Activated CD8-positive, alpha-beta memory T cell treated with anti-CD3 and anti-CD28 coated beads for 48 hours (primary cell): Measurements from ENCODE around the gene DYNC2LI1.
"Not testable (repeated sequence)": the region's sequence is repeated elsewhere in the genome, so short reads cannot be mapped to it uniquely, and the experiment has no call there.

Experiments used
- DNase-seq, 3 experiments: peaks; one replicate each; pipeline ENCODE4 v3.0.0-alpha.2; 2020; ENCODE audit warnings: low read depth in 2 of 3, low spot score in 2 of 3

Gene DYNC2LI1

GRCh38 chr2:43773876-43774613 is at the start of gene DYNC2LI1:
TSS of gene DYNC2LI1 (plus strand) at chr2:43774039. CDS start at chr2:43774139, 100 bp downstream.
- DNase-seq: peak; percentile 61 to 73 (median 67)

GRCh38 chr2:43724728-43725526 is 48.9 kb upstream of the DYNC2LI1 start:
- DNase-seq: no peak

- no peak for DNase-seq
These were observed 48.1 kb upstream of the DYNC2LI1 start for GRCh38 chr2:43725711-43726246.

GRCh38 chr2:43726961-43727633 is 46.7 kb upstream of the DYNC2LI1 start:
- not testable (repeated sequence) for DNase-seq

GRCh38 chr2:43727634-43728014 is 46.2 kb upstream of the DYNC2LI1 start:
- DNase-seq: no peak

- DNase-seq: no peak
These were observed 44.2 kb upstream of the DYNC2LI1 start for GRCh38 chr2:43729491-43730174.

GRCh38 chr2:43731211-43731610 is 42.6 kb upstream of the DYNC2LI1 start:
- DNase-seq: no peak

- no peak for DNase-seq
These were observed 37.2 kb upstream of the DYNC2LI1 start for GRCh38 chr2:43736637-43737036.

- no peak for DNase-seq
These were observed 36.6 kb upstream of the DYNC2LI1 start for GRCh38 chr2:43737097-43737854.

GRCh38 chr2:43737855-43738254 is 36.0 kb upstream of the DYNC2LI1 start:
- DNase-seq: no peak

- no peak for DNase-seq
These were observed 35.6 kb upstream of the DYNC2LI1 start for GRCh38 chr2:43738257-43738656.

GRCh38 chr2:43743706-43744105 is 30.1 kb upstream of the DYNC2LI1 start:
- no peak for DNase-seq

GRCh38 chr2:43745457-43745856 is 28.4 kb upstream of the DYNC2LI1 start:
- no peak for DNase-seq

- DNase-seq: no peak
These were observed 25.5 kb upstream of the DYNC2LI1 start for GRCh38 chr2:43748333-43748732.

- no peak for DNase-seq
These were observed 24.3 kb upstream of the DYNC2LI1 start for GRCh38 chr2:43749583-43749982.

- DNase-seq: no peak
These were observed 22.3 kb upstream of the DYNC2LI1 start for GRCh38 chr2:43751476-43751990.

GRCh38 chr2:43752302-43752701 is 21.5 kb upstream of the DYNC2LI1 start:
- DNase-seq: no peak

GRCh38 chr2:43754180-43754579 is 19.7 kb upstream of the DYNC2LI1 start:
- DNase-seq: no peak

- no peak for DNase-seq
These were observed 15.1 kb upstream of the DYNC2LI1 start for GRCh38 chr2:43758739-43759138.

GRCh38 chr2:43759195-43759594 is 14.6 kb upstream of the DYNC2LI1 start:
- DNase-seq: no peak
